Measurements from ENCODE around the gene HSPG2.

HSPG2 gene

GRCh38 chr1:21879928-21880618, 57.0 kb downstream of the HSPG2 start:
- no peak for DNase-seq (ENCODE audit: low spot score)

- DNase-seq (ENCODE audit: low spot score) = no peak
Measured at GRCh38 chr1:21878840-21879478, 58.2 kb downstream of the HSPG2 start.

- DNase-seq (ENCODE audit: low spot score) = no peak
Measured at GRCh38 chr1:21878009-21878773, 58.9 kb downstream of the HSPG2 start.

- no peak for DNase-seq (ENCODE audit: low spot score)
Measured at GRCh38 chr1:21876267-21876666, 60.8 kb downstream of the HSPG2 start.

GRCh38 chr1:21875621-21876063, 61.5 kb downstream of the HSPG2 start:
- DNase-seq (ENCODE audit: low spot score) = no peak

GRCh38 chr1:21874778-21875547, 62.1 kb downstream of the HSPG2 start:
- no peak for DNase-seq (ENCODE audit: low spot score)

GRCh38 chr1:21874328-21874727, 62.8 kb downstream of the HSPG2 start:
- DNase-seq (ENCODE audit: low spot score) = no peak

GRCh38 chr1:21873761-21874160, 63.3 kb downstream of the HSPG2 start:
- no peak for DNase-seq (ENCODE audit: low spot score)

- no peak for DNase-seq (ENCODE audit: low spot score)
Measured at GRCh38 chr1:21873174-21873573, 63.9 kb downstream of the HSPG2 start.

- DNase-seq (ENCODE audit: low spot score) = no peak
Measured at GRCh38 chr1:21872445-21873079, 64.5 kb downstream of the HSPG2 start.

- no peak for DNase-seq (ENCODE audit: low spot score)
Measured at GRCh38 chr1:21871943-21872342, 65.2 kb downstream of the HSPG2 start.

- DNase-seq (ENCODE audit: low spot score) = no peak
Measured at GRCh38 chr1:21870611-21871010, 66.5 kb downstream of the HSPG2 start.

GRCh38 chr1:21869620-21870121, 67.4 kb downstream of the HSPG2 start:
- DNase-seq (ENCODE audit: low spot score) = no peak

GRCh38 chr1:21868941-21869454, 68.1 kb downstream of the HSPG2 start:
- DNase-seq (ENCODE audit: low spot score) = no peak

- DNase-seq (ENCODE audit: low spot score) = no peak
Measured at GRCh38 chr1:21868482-21868881, 68.6 kb downstream of the HSPG2 start.

GRCh38 chr1:21867451-21867996, 69.6 kb downstream of the HSPG2 start:
- no peak for DNase-seq (ENCODE audit: low spot score)

- DNase-seq (ENCODE audit: low spot score) = no peak
Measured at GRCh38 chr1:21866707-21867043, 70.4 kb downstream of the HSPG2 start.

GRCh38 chr1:21865943-21866706, 71.0 kb downstream of the HSPG2 start:
- DNase-seq (ENCODE audit: low spot score) = no peak

GRCh38 chr1:21865609-21865942, 71.5 kb downstream of the HSPG2 start:
- DNase-seq (ENCODE audit: low spot score) = no peak

GRCh38 chr1:21864730-21865129, 72.4 kb downstream of the HSPG2 start:
- no peak for DNase-seq (ENCODE audit: low spot score)

GRCh38 chr1:21863981-21864380, 73.1 kb downstream of the HSPG2 start:
- DNase-seq (ENCODE audit: low spot score) = no peak

All from activated CD4-positive, alpha-beta T cell treated with anti-CD3 and anti-CD28 coated beads, Interleukin-2, Interleukin-4, amounts not matched to agents 100 ng/mL and 50 ng/mL, durations not matched to agents 16 hours and 8 hours (primary cell).